ENCODE measurements around the gene RSU1. TPM values are rescaled to one million over a fixed set of nuclear protein-coding genes. Genes with fewer than 3 reads are reported as not detected.

Gene RSU1
- polyA plus RNA-seq, 3 donors = 45.7 to 111 (median 100) TPM

DNA sequence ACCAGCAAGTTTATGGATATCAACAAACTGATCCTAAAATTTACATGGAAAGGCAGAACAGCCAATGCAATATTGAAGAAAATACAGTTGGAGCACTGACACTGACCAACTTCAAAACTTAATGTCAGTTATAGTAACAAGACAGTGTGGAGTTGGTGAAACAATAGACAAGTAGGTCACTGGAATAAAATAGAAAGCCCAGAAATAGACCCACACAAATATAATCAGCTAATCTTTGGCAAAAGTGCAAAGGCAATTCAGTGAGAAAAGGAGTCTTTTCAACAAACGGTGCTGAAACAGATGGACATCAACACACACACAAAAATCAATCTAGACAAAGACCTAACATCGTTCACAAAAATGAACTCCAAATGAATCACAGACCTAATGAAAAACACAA lies 13.8 kb downstream of the RSU1 start:
- Mint-ChIP-seq H3K36me3 (peaks cover 24 to 43% of the 10 kb centered on the region in 2 donors), H3K4me1 (peaks cover 7% of the 10 kb centered on the region), H3K4me3 (no peak overlapping the region), H3K27ac (no peak overlapping the region), H3K9me3 (peaks cover 0 to 9% (median 4%) of the 10 kb centered on the region in 7 donors), H3K27me3 (ENCODE audit: low read depth in 3 of 3) (no peaks in the 10 kb centered on the region)
- no peak overlapping the region for H3K4me2 ChIP-seq (replicated peaks; ENCODE audit: extremely low read depth, low read length, poor library complexity, severe bottlenecking)
- no CpG with 5 or more reads among the region's 2 CpGs for WGBS (ENCODE audit: insufficient coverage)
- H4K20me1 ChIP-seq (ENCODE audit: insufficient read depth, low read length) = peaks cover 10% of the 10 kb centered on the region
- H3K27me3 ChIP-seq (ENCODE audit: control insufficient read depth in 2 of 2, insufficient read depth in 2 of 2, low read length in 2 of 2) = no peaks in the 10 kb centered on the region
- no peak overlapping the region for H2AFZ ChIP-seq (ENCODE audit: insufficient read depth, low read depth, low read length, poor library complexity, severe bottlenecking)
- H3K27ac ChIP-seq (ENCODE audit: low read depth in 1 of 2, low read length in 2 of 2) = no peak overlapping the region
- H3K36me3 ChIP-seq (replicated peaks in 1 of 2; ENCODE audit: control insufficient read depth in 1 of 2, insufficient read depth in 2 of 2, low read length in 2 of 2) = peaks cover 0 to 28% of the 10 kb centered on the region in 2 donors
- DNase-seq = no peak
- no peaks in the 10 kb centered on the region for H3K4me1 ChIP-seq (ENCODE audit: control insufficient read depth in 1 of 2, insufficient read depth in 2 of 2, low read length in 2 of 2)
- H3K79me2 ChIP-seq (ENCODE audit: insufficient read depth, low read length) = peaks cover 38% of the 10 kb centered on the region
- H3K9me3 ChIP-seq (replicated peaks in 1 of 2; ENCODE audit: control insufficient read depth in 1 of 2, insufficient read depth in 1 of 2, low read length in 2 of 2) = no peaks in the 10 kb centered on the region
- intact Hi-C loops (cut with micrococcal nuclease) = no loop called here
- no peak overlapping the region for H3K9ac ChIP-seq (ENCODE audit: insufficient read depth, low read length, poor library complexity, severe bottlenecking)
- H3K4me3 ChIP-seq (replicated peaks in 1 of 3; ENCODE audit: low read depth in 2 of 3, low read length in 3 of 3) = no peak overlapping the region
- TF ChIP-seq, protein P1, sequence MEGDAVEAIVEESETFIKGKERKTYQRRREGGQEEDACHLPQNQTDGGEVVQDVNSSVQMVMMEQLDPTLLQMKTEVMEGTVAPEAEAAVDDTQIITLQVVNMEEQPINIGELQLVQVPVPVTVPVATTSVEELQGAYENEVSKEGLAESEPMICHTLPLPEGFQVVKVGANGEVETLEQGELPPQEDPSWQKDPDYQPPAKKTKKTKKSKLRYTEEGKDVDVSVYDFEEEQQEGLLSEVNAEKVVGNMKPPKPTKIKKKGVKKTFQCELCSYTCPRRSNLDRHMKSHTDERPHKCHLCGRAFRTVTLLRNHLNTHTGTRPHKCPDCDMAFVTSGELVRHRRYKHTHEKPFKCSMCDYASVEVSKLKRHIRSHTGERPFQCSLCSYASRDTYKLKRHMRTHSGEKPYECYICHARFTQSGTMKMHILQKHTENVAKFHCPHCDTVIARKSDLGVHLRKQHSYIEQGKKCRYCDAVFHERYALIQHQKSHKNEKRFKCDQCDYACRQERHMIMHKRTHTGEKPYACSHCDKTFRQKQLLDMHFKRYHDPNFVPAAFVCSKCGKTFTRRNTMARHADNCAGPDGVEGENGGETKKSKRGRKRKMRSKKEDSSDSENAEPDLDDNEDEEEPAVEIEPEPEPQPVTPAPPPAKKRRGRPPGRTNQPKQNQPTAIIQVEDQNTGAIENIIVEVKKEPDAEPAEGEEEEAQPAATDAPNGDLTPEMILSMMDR (IDR thresholded peaks at IDR 0.05) = no peak

DNA sequence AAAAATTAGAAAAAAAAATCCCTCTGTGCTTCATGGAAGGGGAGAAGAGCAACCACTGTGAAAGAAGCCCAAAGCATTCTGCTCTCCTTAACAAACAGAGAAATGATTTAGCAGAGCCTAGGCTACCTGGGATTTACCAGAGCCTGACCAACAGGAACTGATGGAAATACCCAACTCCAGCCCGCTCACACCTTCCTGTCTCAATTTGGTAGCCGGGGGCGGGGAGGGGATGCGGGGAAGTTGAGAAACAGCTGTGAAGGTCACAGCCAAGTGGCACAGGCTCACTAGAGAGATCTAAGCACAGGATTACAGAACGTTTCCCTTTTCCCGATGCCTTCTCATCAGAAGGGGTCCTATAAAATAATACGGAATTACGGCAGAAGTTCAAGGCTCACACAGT lies 17.6 kb downstream of the RSU1 start:
- no peak for DNase-seq
- H3K36me3 ChIP-seq (replicated peaks in 1 of 2; ENCODE audit: control insufficient read depth in 1 of 2, insufficient read depth in 2 of 2, low read length in 2 of 2) = peaks cover 0 to 23% of the 10 kb centered on the region in 2 donors
- no peak overlapping the region for H3K9ac ChIP-seq (ENCODE audit: insufficient read depth, low read length, poor library complexity, severe bottlenecking)
- TF ChIP-seq, protein P1 (IDR thresholded peaks at IDR 0.05) = no peak
- Mint-ChIP-seq H3K36me3 (peaks cover 24 to 34% of the 10 kb centered on the region in 2 donors), H3K27me3 (ENCODE audit: low read depth in 3 of 3) (peaks cover 0 to 2% (median 0%) of the 10 kb centered on the region in 3 donors), H3K27ac (no peak overlapping the region), H3K4me1 (peaks cover 7% of the 10 kb centered on the region), H3K9me3 (peaks cover 0 to 9% (median 2%) of the 10 kb centered on the region in 7 donors), H3K4me3 (no peak overlapping the region)
- H3K4me1 ChIP-seq (ENCODE audit: control insufficient read depth in 1 of 2, insufficient read depth in 2 of 2, low read length in 2 of 2) = no peaks in the 10 kb centered on the region
- no peaks in the 10 kb centered on the region for H3K27me3 ChIP-seq (ENCODE audit: control insufficient read depth in 2 of 2, insufficient read depth in 2 of 2, low read length in 2 of 2)
- H3K79me2 ChIP-seq (ENCODE audit: insufficient read depth, low read length) = peaks cover 34% of the 10 kb centered on the region
- H3K4me3 ChIP-seq (replicated peaks in 1 of 3; ENCODE audit: low read depth in 2 of 3, low read length in 3 of 3) = no peak overlapping the region
- H3K4me2 ChIP-seq (replicated peaks; ENCODE audit: extremely low read depth, low read length, poor library complexity, severe bottlenecking) = no peak overlapping the region
- WGBS (ENCODE audit: insufficient coverage) = 63% methylated on average over 2 of the region's 8 CpGs
- H2AFZ ChIP-seq (ENCODE audit: insufficient read depth, low read depth, low read length, poor library complexity, severe bottlenecking) = no peak overlapping the region
- H4K20me1 ChIP-seq (ENCODE audit: insufficient read depth, low read length) = peaks cover 10% of the 10 kb centered on the region
- intact Hi-C loops (cut with micrococcal nuclease) = no loop called here
- no peak overlapping the region for H3K27ac ChIP-seq (ENCODE audit: low read depth in 1 of 2, low read length in 2 of 2)
- no peaks in the 10 kb centered on the region for H3K9me3 ChIP-seq (replicated peaks in 1 of 2; ENCODE audit: control insufficient read depth in 1 of 2, insufficient read depth in 1 of 2, low read length in 2 of 2)
